Measurements from ENCODE around the gene CUEDC2.

CUEDC2 gene

GRCh38 chr10:102410429-102411073, 21.8 kb downstream of the CUEDC2 start:
- DNase-seq (ENCODE audit: low read depth, low spot score): no peak

GRCh38 chr10:102409604-102410428, 22.6 kb downstream of the CUEDC2 start:
- DNase-seq (ENCODE audit: low read depth, low spot score): no peak

GRCh38 chr10:102408728-102409603, 23.4 kb downstream of the CUEDC2 start:
- peak; percentile 50 for DNase-seq (ENCODE audit: low read depth, low spot score)

GRCh38 chr10:102408131-102408727, 24.1 kb downstream of the CUEDC2 start:
- no peak for DNase-seq (ENCODE audit: low read depth, low spot score)

GRCh38 chr10:102407425-102408130, 24.8 kb downstream of the CUEDC2 start:
- no peak for DNase-seq (ENCODE audit: low read depth, low spot score)

GRCh38 chr10:102406815-102407214, 25.6 kb downstream of the CUEDC2 start:
- DNase-seq (ENCODE audit: low read depth, low spot score): no peak

GRCh38 chr10:102405632-102406031, 26.7 kb downstream of the CUEDC2 start:
- DNase-seq (ENCODE audit: low read depth, low spot score): no peak

GRCh38 chr10:102405108-102405571, 27.2 kb downstream of the CUEDC2 start:
- DNase-seq (ENCODE audit: low read depth, low spot score): no peak

GRCh38 chr10:102404361-102405107, 27.8 kb downstream of the CUEDC2 start:
- no peak for DNase-seq (ENCODE audit: low read depth, low spot score)

- no peak for DNase-seq (ENCODE audit: low read depth, low spot score)
Measured at GRCh38 chr10:102403115-102403514, 29.3 kb downstream of the CUEDC2 start.

- no peak for DNase-seq (ENCODE audit: low read depth, low spot score)
Measured at GRCh38 chr10:102402512-102402896, 29.9 kb downstream of the CUEDC2 start.

- no peak for DNase-seq (ENCODE audit: low read depth, low spot score)
Measured at GRCh38 chr10:102401735-102402511, 30.5 kb downstream of the CUEDC2 start.

GRCh38 chr10:102401342-102401654, 31.1 kb downstream of the CUEDC2 start:
- DNase-seq (ENCODE audit: low read depth, low spot score): no peak

GRCh38 chr10:102400598-102401341, 31.6 kb downstream of the CUEDC2 start:
- DNase-seq (ENCODE audit: low read depth, low spot score): no peak

GRCh38 chr10:102400076-102400475, 32.3 kb downstream of the CUEDC2 start:
- DNase-seq (ENCODE audit: low read depth, low spot score): no peak

- DNase-seq (ENCODE audit: low read depth, low spot score): peak; percentile 75
Measured at GRCh38 chr10:102399217-102400021, 33.0 kb downstream of the CUEDC2 start.

GRCh38 chr10:102398172-102399020, 34.0 kb downstream of the CUEDC2 start:
- no peak for DNase-seq (ENCODE audit: low read depth, low spot score)

Data from activated CD4-positive, CD25-positive, alpha-beta regulatory T cell treated with anti-CD3 and anti-CD28 coated beads, Interleukin-2, amount 50 U/mL, for 16 hours (primary cell).